Left lung (tissue), 10 donors: Measurements from ENCODE around the gene RHOB. TPM values are rescaled to one million over a fixed set of nuclear protein-coding genes. Genes with fewer than 3 reads are reported as not detected.

Experiments
- ATAC-seq: fragments of 200-7000 bp; cut with Tn5 transposase; one replicate; pipeline ENCODE4 v1.9.1; 2020; ENCODE audit warnings: moderate library complexity
- DNase-seq, 4 donors: peaks; one replicate each; pipeline ENCODE4 v3.0.0-alpha.2; 2013 to 2020
- H3K27ac ChIP-seq, 2 donors: fragments of 200-600 bp; sonication (generic) in 1 of 2; one replicate each; pipeline versions ENCODE4 v1.5.0 to v1.8.0; 2020 to 2021
- H3K27me3 ChIP-seq, 2 donors: fragments of 200-600 bp; sonication (generic) in 1 of 2; one replicate each; pipeline versions ENCODE4 v1.5.0 to v1.8.0; 2020 to 2021
- H3K36me3 ChIP-seq, 2 donors: fragments of 200-600 bp; sonication (generic) in 1 of 2; one replicate each; pipeline versions ENCODE4 v1.5.0 to v1.8.0; 2020 to 2021
- H3K4me1 ChIP-seq, 2 donors: fragments of 200-600 bp; one replicate each; pipeline ENCODE4 v1.8.0; 2021
- H3K4me3 ChIP-seq, 2 donors: fragments of 200-600 bp; sonication (generic) in 1 of 2; one replicate each; pipeline versions ENCODE4 v1.5.0 to v1.8.0; 2020 to 2021; ENCODE audit warnings: mild to moderate bottlenecking in 1 of 2
- H3K9me3 ChIP-seq, 2 donors: fragments of 200-600 bp; sonication (generic) in 1 of 2; one replicate each; pipeline versions ENCODE4 v1.5.0 to v1.8.0; 2020 to 2021
- CTCF ChIP-seq, 2 donors: fragments of 200-600 bp; sonication (generic) in 1 of 2; IDR thresholded peaks; one replicate each; pipeline versions ENCODE4 v1.5.0 to v1.8.0; 2021; ENCODE audit warnings: antibody characterized with exemption in 2 of 2
- intact Hi-C, 2 donors: fragments of 100-400 bp; cut with DNase I; formaldehyde crosslinking; loops; one replicate each; pipeline versions ENCODE4 v1.11.2 to v1.14.2; 2022
- polyA plus RNA-seq, 6 donors: library from polyadenylated mRNA; unstranded; fragments of 120-200 nt; gene quantifications; one replicate each; pipeline ENCODE4 v1.2.1, GENCODE V29; 2013; ENCODE audit not compliant: insufficient read length in 6 of 6
- total RNA-seq, 2 donors: library from RNA; stranded (reverse); fragmentation: NEBNext Ultra II Directional; extraction: Animal tissue kit (Norgen Biotek cat#: 25700); gene quantifications; one replicate each; pipeline ENCODE4 v1.2.1, GENCODE V29; 2021
- donor health status: DM: no; HTN: yes; CAD: no.
- donor health status: DM: no; HTN: no; CAD: no.

Gene RHOB
- total and polyA plus RNA-seq, 8 donors, result 54.0 to 172 (median 101) TPM

- Histone ChIP-seq H3K27me3 (no peaks in the 10 kb centered on the region), H3K27ac (no peak overlapping the region), H3K36me3 (no peaks in the 10 kb centered on the region), H3K9me3 (no peaks in the 10 kb centered on the region), H3K4me1 (peaks cover 23 to 24% of the 10 kb centered on the region in 2 donors), H3K4me3 (no peak overlapping the region)
- intact Hi-C loops, result no loop called here
- TF ChIP-seq CTCF (IDR thresholded peaks at IDR 0.05), result no peak
- DNase-seq (no peak), ATAC-seq (no peak)
Observed at GRCh38 chr2:20418519-20418918, 28.4 kb upstream of the RHOB start.

GRCh38 chr2:20419007-20419576 is 27.8 kb upstream of the RHOB start:
- no peak for TF ChIP-seq CTCF (IDR thresholded peaks at IDR 0.05)
- peaks cover 24 to 29% of the 10 kb centered on the region in 2 donors for H3K4me1 ChIP-seq
- H3K27ac ChIP-seq, result peak overlapping the region in 1 of 2 donors; percentile 48

GRCh38 chr2:20419752-20420151 is 27.1 kb upstream of the RHOB start:
- ATAC-seq, result no peak
- no peaks in the 10 kb centered on the region for H3K27me3 ChIP-seq
- no peak overlapping the region for H3K4me3 ChIP-seq
- no peak for DNase-seq
- intact Hi-C loops, result no loop called here
- peaks cover 24 to 35% of the 10 kb centered on the region in 2 donors for H3K4me1 ChIP-seq
- H3K9me3 ChIP-seq, result no peaks in the 10 kb centered on the region
- TF ChIP-seq CTCF (IDR thresholded peaks at IDR 0.05), result no peak
- H3K27ac ChIP-seq, result no peak overlapping the region
- no peaks in the 10 kb centered on the region for H3K36me3 ChIP-seq

More at GRCh38 chr2:20419007-20419576, 27.8 kb upstream of the RHOB start:
- Histone ChIP-seq H3K27me3 (no peaks in the 10 kb centered on the region), H3K36me3 (no peaks in the 10 kb centered on the region), H3K4me3 (no peak overlapping the region), H3K9me3 (no peaks in the 10 kb centered on the region)
- intact Hi-C loops, result no loop called here
- DNase-seq (peak in 1 of 4 donors; percentile 63), ATAC-seq (peak; percentile 37)

- DNase-seq, result no peak
- TF ChIP-seq CTCF (IDR thresholded peaks at IDR 0.05), result no peak
- no peak overlapping the region for H3K4me3 ChIP-seq
- H3K27me3 ChIP-seq, result no peaks in the 10 kb centered on the region
- no peak for ATAC-seq
- no peaks in the 10 kb centered on the region for H3K36me3 ChIP-seq
- intact Hi-C loops, result no loop called here
- H3K27ac ChIP-seq, result peak overlapping the region in 1 of 2 donors; percentile 2
- peaks cover 28 to 49% of the 10 kb centered on the region in 2 donors for H3K4me1 ChIP-seq
- no peaks in the 10 kb centered on the region for H3K9me3 ChIP-seq
Observed at GRCh38 chr2:20421336-20421987, 25.4 kb upstream of the RHOB start.

- no peaks in the 10 kb centered on the region for H3K9me3 ChIP-seq
- intact Hi-C loops, result no loop called here
- H3K4me3 ChIP-seq, result no peak overlapping the region
- peak overlapping the region; percentile 2 to 25 for H3K27ac ChIP-seq
- DNase-seq (peak; percentile 57 to 92 (median 76)), ATAC-seq (peak; percentile 81)
- H3K27me3 ChIP-seq, result no peaks in the 10 kb centered on the region
- H3K4me1 ChIP-seq, result peaks cover 28 to 49% of the 10 kb centered on the region in 2 donors
- no peaks in the 10 kb centered on the region for H3K36me3 ChIP-seq
- TF ChIP-seq CTCF (IDR thresholded peaks at IDR 0.05), result no peak
Observed at GRCh38 chr2:20421988-20422370, 24.9 kb upstream of the RHOB start.
